ENCODE data around the gene MOCS1.

MOCS1 gene

GRCh38 chr6:39861663-39862062 lies 72.6 kb downstream of the MOCS1 start:
- peaks cover 8% of the 10 kb centered on the region for H3K36me3 ChIP-seq (ENCODE audit: insufficient read depth, low read length)

GRCh38 chr6:39859025-39859424 lies 75.2 kb downstream of the MOCS1 start:
- H3K9ac ChIP-seq (ENCODE audit: low read depth, low read length) = no peak overlapping the region

More at GRCh38 chr6:39861663-39862062, 72.6 kb downstream of the MOCS1 start:
- no peaks in the 10 kb centered on the region for H3K27me3 ChIP-seq (ENCODE audit: control insufficient read depth, insufficient read depth, low read length)
- no peak overlapping the region for H3K4me3 ChIP-seq (ENCODE audit: low read length)
- H3K4me2 ChIP-seq (ENCODE audit: low read length) = no peak overlapping the region
- H3K9me3 ChIP-seq (replicated peaks; ENCODE audit: low read length) = no peaks in the 10 kb centered on the region
- H3K4me1 ChIP-seq (ENCODE audit: control insufficient read depth, insufficient read depth, low read length) = no peaks in the 10 kb centered on the region
- no peak overlapping the region for H3K9ac ChIP-seq (ENCODE audit: low read depth, low read length)

GRCh38 chr6:39855356-39855995 lies 78.8 kb downstream of the MOCS1 start:
- no peaks in the 10 kb centered on the region for H3K9me3 ChIP-seq (replicated peaks; ENCODE audit: low read length)
- H3K4me2 ChIP-seq (ENCODE audit: low read length) = peak overlapping the region; percentile 67
- H3K9ac ChIP-seq (ENCODE audit: low read depth, low read length) = peak overlapping the region; percentile 50
- peaks cover 14% of the 10 kb centered on the region for H3K36me3 ChIP-seq (ENCODE audit: insufficient read depth, low read length)
- H3K4me3 ChIP-seq (ENCODE audit: low read length) = peak overlapping the region; percentile 7
- peaks cover 20% of the 10 kb centered on the region for H3K4me1 ChIP-seq (ENCODE audit: control insufficient read depth, insufficient read depth, low read length)
- no peaks in the 10 kb centered on the region for H3K27me3 ChIP-seq (ENCODE audit: control insufficient read depth, insufficient read depth, low read length)

More at GRCh38 chr6:39859025-39859424, 75.2 kb downstream of the MOCS1 start:
- H3K4me1 ChIP-seq (ENCODE audit: control insufficient read depth, insufficient read depth, low read length) = peaks cover 20% of the 10 kb centered on the region
- H3K9me3 ChIP-seq (replicated peaks; ENCODE audit: low read length) = no peaks in the 10 kb centered on the region
- no peak overlapping the region for H3K4me2 ChIP-seq (ENCODE audit: low read length)
- H3K4me3 ChIP-seq (ENCODE audit: low read length) = no peak overlapping the region
- H3K36me3 ChIP-seq (ENCODE audit: insufficient read depth, low read length) = peaks cover 14% of the 10 kb centered on the region
- no peaks in the 10 kb centered on the region for H3K27me3 ChIP-seq (ENCODE audit: control insufficient read depth, insufficient read depth, low read length)

Measured in skeletal muscle satellite cell (primary cell).